ENCODE data around the gene IFIT3. TPM values are rescaled to one million over a fixed set of nuclear protein-coding genes. Genes with fewer than 3 reads are reported as not detected.
A peak's percentile ranks its signal among the peaks of the same experiment; 100 is the strongest.

IFIT3 gene
- total RNA-seq, 1 experiment from 2014 or later = 1.5 TPM

DNA sequence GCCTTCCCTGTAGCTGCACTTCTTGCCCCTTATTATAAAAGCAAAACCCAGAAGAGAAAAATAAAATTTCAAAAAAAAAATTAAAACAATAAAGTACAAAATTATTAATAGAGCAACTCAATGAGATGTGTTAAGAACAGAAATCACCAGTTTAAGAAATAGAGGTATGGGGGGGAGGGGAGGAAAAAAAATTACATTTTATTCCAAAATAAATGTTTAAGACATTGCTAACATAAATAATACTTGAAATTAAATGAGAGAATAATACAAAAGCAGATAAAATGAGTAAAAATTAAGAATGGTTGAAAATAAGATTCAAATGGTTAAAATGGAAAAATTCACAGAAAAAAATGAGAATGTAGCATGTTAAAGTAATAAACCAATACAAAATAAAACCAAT lies 22.9 kb upstream of the IFIT3 start:
- no peaks in the 10 kb centered on the region for H3K4me1 Mint-ChIP-seq (ENCODE audit: low read depth, unreplicated experiment)
- H3K4me1 ChIP-seq = peaks cover 12% of the 10 kb centered on the region
- no peak overlapping the region for H3K4me3 Mint-ChIP-seq (ENCODE audit: unreplicated experiment)
- TF ChIP-seq, protein P1, sequence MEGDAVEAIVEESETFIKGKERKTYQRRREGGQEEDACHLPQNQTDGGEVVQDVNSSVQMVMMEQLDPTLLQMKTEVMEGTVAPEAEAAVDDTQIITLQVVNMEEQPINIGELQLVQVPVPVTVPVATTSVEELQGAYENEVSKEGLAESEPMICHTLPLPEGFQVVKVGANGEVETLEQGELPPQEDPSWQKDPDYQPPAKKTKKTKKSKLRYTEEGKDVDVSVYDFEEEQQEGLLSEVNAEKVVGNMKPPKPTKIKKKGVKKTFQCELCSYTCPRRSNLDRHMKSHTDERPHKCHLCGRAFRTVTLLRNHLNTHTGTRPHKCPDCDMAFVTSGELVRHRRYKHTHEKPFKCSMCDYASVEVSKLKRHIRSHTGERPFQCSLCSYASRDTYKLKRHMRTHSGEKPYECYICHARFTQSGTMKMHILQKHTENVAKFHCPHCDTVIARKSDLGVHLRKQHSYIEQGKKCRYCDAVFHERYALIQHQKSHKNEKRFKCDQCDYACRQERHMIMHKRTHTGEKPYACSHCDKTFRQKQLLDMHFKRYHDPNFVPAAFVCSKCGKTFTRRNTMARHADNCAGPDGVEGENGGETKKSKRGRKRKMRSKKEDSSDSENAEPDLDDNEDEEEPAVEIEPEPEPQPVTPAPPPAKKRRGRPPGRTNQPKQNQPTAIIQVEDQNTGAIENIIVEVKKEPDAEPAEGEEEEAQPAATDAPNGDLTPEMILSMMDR (IDR thresholded peaks at IDR 0.05; ENCODE audit: insufficient read depth in 1 of 2, low read depth in 1 of 2, low read length in 1 of 2, severe bottlenecking in 1 of 2, unreplicated experiment in 1 of 2) = no peak
- ChIA-PET POLR2A (no interaction called here), CTCF (no interaction called here)
- no TSS peak for BruUV-seq (replicated peaks)
- no peak for DNase-seq
- H3K9me3 Mint-ChIP-seq (ENCODE audit: unreplicated experiment) = no peaks in the 10 kb centered on the region
- no peaks in the 10 kb centered on the region for H3K27me3 Mint-ChIP-seq (ENCODE audit: insufficient read depth, unreplicated experiment)
- H3K36me3 Mint-ChIP-seq (ENCODE audit: insufficient read depth, unreplicated experiment) = no peaks in the 10 kb centered on the region
- no peaks in the 10 kb centered on the region for H3K36me3 ChIP-seq (ENCODE audit: control insufficient read depth, insufficient read depth, low read length)
- no peak overlapping the region for H3K27ac Mint-ChIP-seq (ENCODE audit: unreplicated experiment)
- intact Hi-C loops (cut with micrococcal nuclease; ENCODE audit: unreplicated experiment) = no loop called here
- no peak overlapping the region for H3K4me3 ChIP-seq (ENCODE audit: low read depth, low read length)
- H3K9me3 ChIP-seq = no peaks in the 10 kb centered on the region
- H3K27me3 ChIP-seq (replicated peaks; ENCODE audit: control insufficient read depth, insufficient read depth, low read length) = no peaks in the 10 kb centered on the region

DNA sequence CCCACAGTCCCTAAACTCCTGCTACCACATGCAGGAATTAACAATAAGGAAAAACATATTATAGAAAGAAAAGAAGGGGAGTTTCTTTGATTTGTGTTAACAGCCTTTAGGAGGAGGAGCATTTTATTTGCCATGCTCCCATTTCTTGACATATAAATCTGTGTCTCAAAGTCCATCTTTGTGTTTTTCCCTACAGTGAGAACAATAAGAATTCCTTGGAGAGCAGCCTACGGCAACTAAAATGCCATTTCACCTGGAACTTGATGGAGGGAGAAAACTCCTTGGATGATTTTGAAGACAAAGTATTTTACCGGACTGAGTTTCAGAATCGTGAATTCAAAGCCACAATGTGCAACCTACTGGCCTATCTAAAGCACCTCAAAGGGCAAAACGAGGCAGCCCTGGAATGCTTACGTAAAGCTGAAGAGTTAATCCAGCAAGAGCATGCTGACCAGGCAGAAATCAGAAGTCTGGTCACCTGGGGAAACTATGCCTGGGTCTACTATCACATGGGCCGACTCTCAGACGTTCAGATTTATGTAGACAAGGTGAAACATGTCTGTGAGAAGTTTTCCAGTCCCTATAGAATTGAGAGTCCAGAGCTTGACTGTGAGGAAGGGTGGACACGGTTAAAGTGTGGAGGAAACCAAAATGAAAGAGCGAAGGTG lies 21.9 kb upstream of the IFIT3 start:
- no peaks in the 10 kb centered on the region for H3K36me3 ChIP-seq (ENCODE audit: control insufficient read depth, insufficient read depth, low read length)
- H3K4me1 Mint-ChIP-seq (ENCODE audit: low read depth, unreplicated experiment) = no peaks in the 10 kb centered on the region
- TF ChIP-seq, protein P1 (IDR thresholded peaks at IDR 0.05; ENCODE audit: insufficient read depth in 1 of 2, low read depth in 1 of 2, low read length in 1 of 2, severe bottlenecking in 1 of 2, unreplicated experiment in 1 of 2) = no peak

GRCh38 chr10:89306434-89307268 lies 21.1 kb upstream of the IFIT3 start:
- intact Hi-C loops (cut with micrococcal nuclease; ENCODE audit: unreplicated experiment) = no loop called here
- H3K4me3 ChIP-seq (ENCODE audit: low read depth, low read length) = no peak overlapping the region
- BruUV-seq (replicated peaks) = no TSS peak
- Mint-ChIP-seq H3K27ac (ENCODE audit: unreplicated experiment) (peak overlapping the region; percentile 40), H3K4me3 (ENCODE audit: unreplicated experiment) (no peak overlapping the region), H3K9me3 (ENCODE audit: unreplicated experiment) (no peaks in the 10 kb centered on the region), H3K27me3 (ENCODE audit: insufficient read depth, unreplicated experiment) (no peaks in the 10 kb centered on the region), H3K4me1 (ENCODE audit: low read depth, unreplicated experiment) (no peaks in the 10 kb centered on the region), H3K36me3 (ENCODE audit: insufficient read depth, unreplicated experiment) (no peaks in the 10 kb centered on the region)
- no peaks in the 10 kb centered on the region for H3K27me3 ChIP-seq (replicated peaks; ENCODE audit: control insufficient read depth, insufficient read depth, low read length)
- H3K4me1 ChIP-seq = peaks cover 7% of the 10 kb centered on the region
- ChIA-PET POLR2A (no interaction called here), CTCF (interaction anchor here (1.9 kb wide), 1 partner anchor 63 kb away, joined by 5 read pairs; no protein-coding TSS in a partner anchor)
- DNase-seq = no peak
- no peaks in the 10 kb centered on the region for H3K36me3 ChIP-seq (ENCODE audit: control insufficient read depth, insufficient read depth, low read length)
- H3K9me3 ChIP-seq = no peaks in the 10 kb centered on the region
- TF ChIP-seq, protein P1 (IDR thresholded peaks at IDR 0.05; ENCODE audit: insufficient read depth in 1 of 2, low read depth in 1 of 2, low read length in 1 of 2, severe bottlenecking in 1 of 2, unreplicated experiment in 1 of 2) = no peak

More for the DNA sequence above, 21.9 kb upstream of the IFIT3 start:
- Histone ChIP-seq H3K27me3 (replicated peaks; ENCODE audit: control insufficient read depth, insufficient read depth, low read length) (no peaks in the 10 kb centered on the region), H3K9me3 (no peaks in the 10 kb centered on the region), H3K4me1 (peaks cover 12% of the 10 kb centered on the region), H3K4me3 (ENCODE audit: low read depth, low read length) (no peak overlapping the region)
- Mint-ChIP-seq H3K36me3 (ENCODE audit: insufficient read depth, unreplicated experiment) (no peaks in the 10 kb centered on the region), H3K27ac (ENCODE audit: unreplicated experiment) (peak overlapping the region; percentile 40), H3K27me3 (ENCODE audit: insufficient read depth, unreplicated experiment) (no peaks in the 10 kb centered on the region), H3K9me3 (ENCODE audit: unreplicated experiment) (no peaks in the 10 kb centered on the region), H3K4me3 (ENCODE audit: unreplicated experiment) (no peak overlapping the region)
- intact Hi-C loops (cut with micrococcal nuclease; ENCODE audit: unreplicated experiment) = no loop called here
- ChIA-PET POLR2A (no interaction called here), CTCF (interaction anchor here (1.9 kb wide), 1 partner anchor 63 kb away, joined by 5 read pairs; no protein-coding TSS in a partner anchor)
- no TSS peak for BruUV-seq (replicated peaks)
- no peak for DNase-seq
